22Rv1 (cell line): Measurements from ENCODE around the gene PLXDC2.

Experiments
- ZFX ChIP-seq: fragments of 450-650 bp; IDR thresholded peaks from 2 replicates; pipeline ENCODE4 v1.6.1; 2017; ENCODE audit warnings: antibody characterized with exemption, borderline replicate concordance
- TF ChIP-seq, protein P1 (sequence below): fragments of 450-650 bp; IDR thresholded peaks from 2 replicates; pipeline ENCODE4 v1.5.1; 2017; ENCODE audit warnings: mild to moderate bottlenecking

- TF ChIP-seq, protein P1, sequence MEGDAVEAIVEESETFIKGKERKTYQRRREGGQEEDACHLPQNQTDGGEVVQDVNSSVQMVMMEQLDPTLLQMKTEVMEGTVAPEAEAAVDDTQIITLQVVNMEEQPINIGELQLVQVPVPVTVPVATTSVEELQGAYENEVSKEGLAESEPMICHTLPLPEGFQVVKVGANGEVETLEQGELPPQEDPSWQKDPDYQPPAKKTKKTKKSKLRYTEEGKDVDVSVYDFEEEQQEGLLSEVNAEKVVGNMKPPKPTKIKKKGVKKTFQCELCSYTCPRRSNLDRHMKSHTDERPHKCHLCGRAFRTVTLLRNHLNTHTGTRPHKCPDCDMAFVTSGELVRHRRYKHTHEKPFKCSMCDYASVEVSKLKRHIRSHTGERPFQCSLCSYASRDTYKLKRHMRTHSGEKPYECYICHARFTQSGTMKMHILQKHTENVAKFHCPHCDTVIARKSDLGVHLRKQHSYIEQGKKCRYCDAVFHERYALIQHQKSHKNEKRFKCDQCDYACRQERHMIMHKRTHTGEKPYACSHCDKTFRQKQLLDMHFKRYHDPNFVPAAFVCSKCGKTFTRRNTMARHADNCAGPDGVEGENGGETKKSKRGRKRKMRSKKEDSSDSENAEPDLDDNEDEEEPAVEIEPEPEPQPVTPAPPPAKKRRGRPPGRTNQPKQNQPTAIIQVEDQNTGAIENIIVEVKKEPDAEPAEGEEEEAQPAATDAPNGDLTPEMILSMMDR, result no peak
- TF ChIP-seq ZFX, result no peak
Measured at GRCh38 chr10:19801369-19801768, 14.9 kb upstream of the PLXDC2 start.
